GDM1 (cell line): ENCODE measurements around the gene GPATCH2L.
A peak's percentile ranks its signal among the peaks of the same experiment; 100 is the strongest.

Experiments used
- DNase-seq: peaks from one replicate; lab custom pipeline; 2025; lab: John Stamatoyannopoulos, UW

Gene GPATCH2L

DNA sequence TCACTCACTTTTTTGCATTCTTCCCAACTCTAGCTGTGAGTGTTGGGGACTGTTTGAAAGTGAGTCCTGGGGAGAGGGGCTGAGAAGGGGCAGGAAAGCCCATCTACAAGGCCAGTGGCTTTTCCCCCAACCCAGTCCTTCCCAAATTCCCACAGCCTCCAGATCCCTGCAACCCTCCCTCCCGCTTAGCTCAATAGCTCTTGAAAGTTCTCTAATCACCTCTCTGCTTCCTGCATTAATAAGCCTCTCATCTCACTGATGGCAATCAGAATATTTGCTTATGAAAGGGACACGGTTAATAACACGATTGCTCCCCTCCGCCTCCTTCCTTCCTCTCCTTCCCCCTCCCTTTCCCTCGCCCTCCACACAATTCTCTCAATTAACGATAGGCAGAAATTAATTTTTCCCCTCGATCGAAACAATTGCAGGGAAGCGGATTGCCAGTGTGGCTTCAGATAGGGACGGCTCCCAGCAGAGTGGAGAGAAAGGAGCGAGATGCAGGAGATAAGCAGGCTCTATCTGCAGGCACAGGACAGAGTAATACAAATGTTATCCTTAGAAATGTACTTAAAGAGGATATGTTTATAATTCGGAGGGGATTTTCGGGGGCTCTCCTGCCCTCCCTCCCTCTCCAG lies 15.1 kb upstream of the GPATCH2L start:
- DNase-seq: no peak

DNA sequence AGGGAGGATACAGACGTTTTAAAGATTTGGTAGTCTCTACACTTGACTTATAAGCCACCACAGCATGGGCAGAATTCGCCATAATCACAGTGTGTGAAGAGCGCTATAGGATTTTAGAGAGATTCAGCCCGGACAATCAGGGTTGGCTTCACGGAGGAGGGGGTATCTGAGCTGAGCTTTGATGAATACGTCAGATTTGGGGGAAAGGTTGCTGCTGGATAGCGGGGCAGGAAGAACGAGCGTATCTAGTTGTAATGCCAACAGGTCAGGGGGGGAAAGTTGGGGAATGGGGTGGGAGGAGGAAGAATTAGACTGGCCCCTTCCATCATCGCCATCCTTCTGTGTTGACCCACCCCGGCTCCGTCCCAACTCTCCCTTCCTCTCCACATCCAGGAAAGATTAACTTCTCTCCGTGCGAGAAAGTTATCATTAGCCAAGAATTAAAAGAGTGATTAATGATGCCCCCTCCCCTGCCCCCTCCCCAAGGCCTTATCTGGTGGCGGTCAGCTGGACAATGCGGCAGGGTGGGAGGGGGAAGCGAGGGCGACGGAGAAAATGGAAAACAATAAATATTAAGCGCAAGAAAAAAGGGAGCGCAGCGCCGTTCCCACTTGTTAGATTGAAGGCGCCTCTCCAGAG lies 13.5 kb upstream of the GPATCH2L start:
- DNase-seq: no peak

DNA sequence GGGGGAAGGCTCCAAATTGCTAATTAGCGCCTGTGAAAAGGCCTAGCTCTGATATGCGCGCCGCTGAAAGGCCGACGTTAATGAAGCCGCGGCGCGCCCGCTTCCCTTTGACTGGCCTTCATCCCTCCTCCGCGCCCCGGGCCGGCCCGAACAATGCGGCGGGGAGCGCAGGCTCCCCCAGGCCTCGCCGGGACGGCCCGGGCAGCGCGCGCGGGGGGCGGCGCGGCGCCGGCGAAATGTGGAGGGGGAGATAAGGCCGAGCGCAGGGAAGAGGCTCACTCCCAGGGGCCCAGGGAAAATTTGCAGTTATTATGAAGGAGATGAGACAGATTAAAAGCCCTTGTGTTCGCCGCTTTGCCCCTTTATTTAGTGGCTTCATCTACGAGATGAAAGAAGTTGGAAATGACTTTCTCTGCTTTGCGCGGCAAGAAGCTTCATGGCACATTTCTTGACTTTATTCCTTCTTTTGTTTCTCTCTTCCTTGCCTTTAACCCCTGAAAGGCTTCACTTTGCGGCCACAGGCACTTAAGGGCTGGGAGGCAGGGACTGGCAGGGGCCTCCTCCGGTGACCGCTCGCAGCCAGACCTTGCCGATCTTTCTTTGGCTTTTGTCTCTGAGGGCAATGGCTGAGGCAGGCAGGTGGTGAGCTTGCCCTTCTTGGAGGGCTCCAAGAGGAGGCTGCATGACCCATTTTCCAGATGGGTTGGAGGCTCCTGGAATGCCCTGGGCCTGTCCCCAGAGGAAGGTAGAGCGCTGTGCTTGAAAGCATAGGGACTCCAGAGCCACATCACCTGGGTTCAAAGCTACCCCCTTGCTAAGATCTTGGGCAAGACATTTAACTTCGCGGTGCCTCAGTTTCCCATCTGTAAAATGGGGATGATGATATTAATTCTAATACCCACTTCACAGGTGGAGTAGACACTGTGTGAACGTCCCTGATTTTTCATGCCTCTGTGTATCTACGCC lies 12.7 kb upstream of the GPATCH2L start:
- no peak for DNase-seq

DNA sequence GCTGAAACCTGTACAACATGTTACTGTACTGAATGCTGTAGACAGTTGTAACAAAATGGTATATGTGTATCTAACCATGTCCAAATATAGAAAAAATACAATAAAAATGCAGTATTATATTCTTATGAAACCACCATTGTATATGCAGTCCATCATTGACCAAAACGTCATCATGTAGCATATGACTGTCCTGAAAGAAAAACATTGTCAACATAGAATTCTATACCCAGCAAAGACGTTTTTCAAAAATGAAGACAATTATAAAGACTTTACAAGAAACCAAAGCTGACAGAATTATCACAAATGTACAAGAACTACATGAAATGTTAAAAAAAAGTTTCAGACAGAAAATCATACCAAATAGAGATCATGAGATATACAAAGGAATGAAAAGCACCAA lies 8.1 kb upstream of the GPATCH2L start:
- DNase-seq: no peak

DNA sequence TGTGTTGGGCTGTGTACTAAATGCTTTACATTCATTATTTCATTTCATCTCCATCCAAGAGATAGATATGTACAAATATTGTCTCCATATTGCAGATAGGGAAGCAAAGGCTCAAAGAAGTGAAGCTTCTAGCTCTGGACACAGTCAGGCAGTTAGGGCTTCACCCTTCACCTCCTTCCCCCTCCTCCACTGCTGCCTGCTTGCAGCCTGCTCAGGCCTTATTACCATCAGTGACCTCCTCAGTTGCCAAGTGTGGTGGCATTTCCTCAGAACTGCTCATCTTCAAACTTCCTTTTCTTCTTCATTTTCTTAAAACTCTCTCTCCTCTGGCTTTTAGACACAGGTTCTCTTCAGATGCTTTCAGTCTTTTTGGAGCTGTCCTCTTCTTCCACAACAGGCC lies 4.7 kb upstream of the GPATCH2L start:
- DNase-seq: no peak

DNA sequence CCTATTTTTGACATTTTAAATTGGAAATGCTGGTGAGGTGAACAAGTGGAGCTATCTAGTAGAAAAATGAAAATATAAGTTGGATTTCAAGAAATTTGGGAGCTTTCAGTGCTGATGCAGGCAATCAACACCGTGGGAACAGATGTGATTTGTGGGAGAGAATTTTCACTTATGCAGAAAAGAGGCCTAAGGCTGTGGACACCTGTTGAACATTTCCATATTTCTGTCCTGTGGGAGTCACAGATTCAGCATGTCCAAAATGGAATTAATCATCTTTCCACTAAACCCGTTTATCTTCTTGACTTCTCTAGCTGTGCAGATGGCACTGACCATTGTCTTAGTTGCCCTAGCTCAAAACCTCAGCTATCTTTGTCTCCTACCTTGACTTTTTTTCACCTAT lies 2.5 kb upstream of the GPATCH2L start:
- DNase-seq: no peak

DNA sequence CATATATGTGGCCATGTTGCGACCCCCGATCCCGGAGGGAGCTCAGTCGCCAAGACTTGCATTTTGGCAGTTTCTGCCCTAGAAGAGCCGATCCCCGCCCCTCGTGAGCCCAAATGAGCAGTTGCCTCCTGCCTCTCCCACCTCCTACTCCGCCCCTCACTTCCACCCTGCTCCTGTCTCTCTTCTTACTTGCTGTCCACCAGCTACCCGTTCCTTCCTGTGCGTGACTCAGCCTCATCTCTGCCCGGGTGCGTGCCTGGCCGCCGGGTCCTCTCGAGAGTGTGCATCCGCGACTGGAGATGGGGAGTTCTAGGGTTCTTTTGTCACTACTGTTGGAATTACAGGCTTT lies 585 bp downstream of the GPATCH2L start:
- DNase-seq: peak; percentile 83

DNA sequence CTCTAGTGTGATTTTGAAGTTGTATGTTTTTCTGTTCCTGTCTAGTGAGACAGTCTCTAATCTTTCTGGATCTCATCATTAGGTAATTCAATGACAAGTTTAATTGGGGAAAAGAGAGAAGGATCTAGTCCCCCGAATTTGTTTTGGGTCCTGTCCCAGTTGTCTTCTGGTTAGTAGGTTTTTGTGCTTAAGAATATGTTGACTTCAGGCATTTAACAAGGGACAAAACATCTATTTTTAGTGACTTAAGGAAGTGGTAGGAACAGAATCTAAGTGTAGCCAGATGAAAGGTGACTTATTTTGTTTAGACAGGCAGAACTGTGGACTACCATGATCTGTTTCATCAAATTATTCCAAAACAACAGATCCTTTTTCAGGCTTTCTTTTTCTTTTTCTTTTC lies 2.2 kb downstream of the GPATCH2L start:
- DNase-seq: no peak

DNA sequence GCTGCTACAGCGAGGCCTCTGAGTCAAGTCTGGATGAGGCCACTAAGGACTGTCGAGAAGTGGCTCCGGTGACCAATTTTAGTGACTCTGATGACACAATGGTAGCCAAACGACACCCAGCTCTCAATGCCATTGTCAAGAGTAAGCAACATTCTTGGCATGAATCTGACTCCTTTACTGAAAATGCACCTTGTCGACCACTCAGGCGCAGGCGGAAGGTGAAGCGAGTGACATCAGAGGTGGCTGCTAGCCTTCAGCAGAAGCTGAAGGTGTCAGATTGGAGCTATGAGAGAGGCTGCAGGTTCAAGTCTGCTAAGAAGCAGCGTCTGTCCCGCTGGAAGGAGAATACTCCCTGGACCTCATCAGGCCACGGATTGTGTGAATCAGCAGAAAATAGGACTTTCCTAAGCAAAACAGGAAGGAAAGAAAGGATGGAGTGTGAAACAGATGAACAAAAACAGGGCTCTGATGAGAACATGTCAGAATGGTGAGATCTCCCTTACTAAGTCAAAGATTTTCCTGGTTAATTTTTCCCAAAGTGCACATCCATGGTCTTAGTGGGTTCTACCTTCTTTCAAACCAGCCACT lies 2.9 kb downstream of the GPATCH2L start:
- DNase-seq: no peak

DNA sequence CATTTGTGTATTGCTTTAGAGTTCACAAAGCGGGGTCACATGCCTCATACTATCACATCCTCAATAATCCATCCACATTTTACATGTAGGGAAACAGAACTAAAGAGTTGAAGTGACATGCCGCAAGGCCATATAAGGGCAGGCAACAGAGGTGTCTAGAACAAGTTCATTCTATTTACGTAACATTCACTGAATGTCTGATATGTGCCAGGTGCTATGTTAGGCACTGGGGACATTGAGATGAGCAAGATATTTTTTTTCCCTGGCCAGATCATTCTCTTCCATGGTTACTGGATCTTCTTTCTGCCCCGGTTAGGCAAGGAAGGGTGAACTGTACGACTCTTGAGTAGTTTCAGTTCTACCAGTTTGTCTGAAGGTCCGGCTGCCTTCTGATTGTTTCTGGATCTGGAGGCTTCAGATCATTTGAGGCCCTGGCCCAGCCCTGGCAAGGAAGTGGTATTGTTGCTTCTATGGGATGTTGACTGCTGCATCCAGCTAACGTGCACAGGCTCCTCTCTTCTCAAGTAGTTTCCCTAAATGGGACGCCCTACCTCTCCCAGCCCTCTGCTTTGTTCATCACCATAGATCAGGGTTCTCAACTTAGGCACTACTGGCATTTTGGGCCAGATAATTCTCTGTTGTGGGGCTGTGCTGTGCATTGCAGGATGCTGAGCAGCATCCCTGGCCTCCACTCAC lies 12.1 kb downstream of the GPATCH2L start:
- no peak for DNase-seq

DNA sequence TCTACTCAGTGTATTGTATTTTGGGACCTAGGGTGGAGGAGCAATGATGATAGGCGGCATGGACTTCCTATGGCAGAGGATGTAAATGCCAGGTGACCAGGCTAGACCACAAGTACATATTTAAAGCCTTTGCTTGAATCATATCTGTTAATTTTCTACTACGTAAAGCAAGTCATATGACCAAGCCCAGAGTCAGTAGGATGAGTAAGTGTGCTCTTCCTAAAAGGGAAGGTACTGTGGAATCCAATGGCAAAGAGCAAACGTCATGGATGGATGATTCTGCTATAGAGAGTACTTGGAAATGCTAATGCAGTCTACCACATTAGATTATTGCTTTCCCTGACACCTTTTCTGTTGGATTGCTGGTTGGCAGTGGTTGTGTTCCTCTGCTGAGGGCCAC lies 16.8 kb downstream of the GPATCH2L start:
- DNase-seq: no peak

DNA sequence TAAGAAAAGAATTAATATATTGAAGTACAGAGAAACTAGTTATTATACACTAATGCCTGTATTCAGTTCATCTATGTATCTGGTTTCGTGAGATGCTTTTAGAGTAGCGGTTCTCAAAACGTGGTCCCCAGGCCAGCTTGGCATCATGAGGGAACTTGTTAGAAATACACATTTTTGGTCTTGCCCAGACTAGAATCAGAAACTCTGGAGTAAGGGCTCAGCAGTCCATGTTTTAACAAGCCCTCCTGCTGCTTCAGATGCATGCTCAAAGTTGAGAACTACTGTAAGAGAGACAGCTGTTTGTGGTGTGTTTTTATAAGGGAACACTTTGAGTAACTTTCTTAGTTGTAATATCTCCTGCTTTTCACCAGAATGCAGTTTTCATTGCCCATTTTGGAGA lies 18.1 kb downstream of the GPATCH2L start:
- DNase-seq: no peak

DNA sequence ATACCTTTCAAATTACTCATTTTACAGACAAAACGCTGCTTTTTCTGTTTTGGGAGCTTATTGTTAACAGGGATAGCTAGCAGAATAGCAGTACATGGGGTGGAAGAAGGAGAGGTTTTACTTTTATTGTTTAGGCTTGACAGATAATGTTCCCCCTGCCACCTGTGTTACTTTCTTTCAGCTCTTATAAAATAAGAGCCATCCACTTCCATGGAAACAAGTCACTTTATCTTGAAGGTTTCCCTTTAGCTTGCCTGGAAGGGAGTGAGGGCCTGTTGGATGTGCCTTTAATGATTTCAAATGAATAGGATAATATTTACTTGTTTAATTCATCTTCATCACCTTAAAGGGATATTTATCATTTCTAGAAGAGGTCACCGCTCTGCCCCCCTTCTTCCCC lies 23.3 kb downstream of the GPATCH2L start:
- no peak for DNase-seq

DNA sequence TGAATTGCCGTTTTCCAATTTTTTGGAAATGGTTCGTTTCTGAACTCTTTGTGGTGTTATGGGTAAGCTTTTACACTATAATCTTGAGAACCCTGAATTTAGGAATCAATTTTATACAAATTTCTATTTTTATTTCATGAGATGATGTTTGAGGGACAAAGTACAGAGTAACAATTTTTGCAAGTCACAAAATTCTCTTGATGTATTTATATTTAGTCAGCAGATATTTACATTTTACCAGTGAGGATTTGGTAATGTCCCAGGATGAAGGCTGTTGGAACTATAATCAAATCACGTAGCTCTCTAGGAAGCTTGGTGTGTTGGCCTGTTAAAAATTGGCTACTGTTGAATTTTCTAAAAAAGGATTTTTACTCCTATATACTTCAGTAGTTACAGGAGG lies 24.2 kb downstream of the GPATCH2L start:
- no peak for DNase-seq

DNA sequence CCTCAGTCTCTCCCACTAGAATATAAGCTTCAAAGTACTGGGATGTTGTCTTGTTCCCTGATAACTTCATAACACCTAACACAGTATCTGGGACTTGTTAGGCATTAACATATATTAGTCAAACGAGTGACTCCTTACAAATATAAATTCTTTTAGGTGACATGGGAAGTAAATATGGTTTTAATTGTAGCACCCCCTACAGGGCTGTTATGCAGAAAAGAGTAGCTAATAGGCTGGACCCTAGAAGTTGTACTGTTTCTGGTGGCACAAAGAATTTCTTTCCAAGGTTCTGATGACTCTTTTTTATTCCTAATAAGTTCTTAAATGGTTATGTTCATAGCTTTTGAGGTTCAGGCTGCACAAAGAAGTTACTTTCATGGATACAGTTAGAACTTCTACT lies 29.8 kb downstream of the GPATCH2L start:
- DNase-seq: peak; percentile 1

DNA sequence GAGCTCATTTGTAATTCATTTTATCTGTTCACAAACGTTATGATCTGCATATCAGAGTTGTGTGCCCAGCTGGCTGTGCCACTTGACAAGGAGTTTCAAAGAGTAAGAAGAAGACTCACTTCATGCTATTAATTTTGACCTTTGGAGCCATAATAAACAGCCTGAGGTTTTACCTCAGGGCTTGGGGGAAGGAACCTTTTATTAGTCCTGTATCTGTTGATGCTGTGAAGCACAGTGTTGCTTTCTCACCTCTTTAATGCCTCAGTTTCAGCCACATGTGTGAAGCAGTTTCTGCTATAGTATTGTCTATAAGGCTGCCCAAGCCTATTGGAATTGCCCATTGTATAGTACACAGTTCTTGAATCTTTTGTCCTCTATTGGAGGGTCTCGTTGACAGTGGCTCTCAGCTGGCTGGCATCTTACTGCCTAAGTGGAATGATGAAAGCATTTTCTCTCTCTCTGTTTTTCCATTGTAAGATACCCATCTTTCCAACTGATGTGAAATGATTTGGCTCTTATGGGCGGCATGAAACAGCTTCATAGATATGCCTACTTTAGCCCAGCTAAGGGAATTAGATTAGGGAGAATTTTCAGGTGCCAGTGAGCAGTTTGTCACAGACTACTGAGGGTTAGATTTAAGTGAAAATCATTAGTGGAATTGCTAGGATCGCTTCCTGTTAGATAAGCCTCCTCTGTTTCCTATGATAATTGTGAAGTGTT lies 34.7 kb downstream of the GPATCH2L start:
- DNase-seq: no peak

DNA sequence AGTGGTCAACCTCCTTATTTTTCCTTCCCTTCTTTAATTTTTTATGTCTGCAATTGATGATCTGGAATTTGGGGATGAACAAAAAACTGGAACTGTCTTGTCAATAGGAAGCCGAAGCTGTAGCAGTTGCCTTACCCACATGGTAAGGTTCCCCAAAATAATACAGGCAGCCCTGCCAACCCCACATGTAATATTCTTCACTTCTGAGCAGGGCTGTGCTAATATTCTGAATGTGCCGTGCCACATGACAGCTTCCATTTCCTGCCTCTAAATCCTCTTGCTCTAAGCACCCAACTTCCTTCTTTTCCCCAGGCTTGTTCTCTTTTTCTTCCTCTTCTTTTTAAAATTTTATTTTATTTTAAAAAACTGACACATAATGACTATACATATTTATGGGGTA lies 39.6 kb downstream of the GPATCH2L start:
- DNase-seq: peak; percentile 49

DNA sequence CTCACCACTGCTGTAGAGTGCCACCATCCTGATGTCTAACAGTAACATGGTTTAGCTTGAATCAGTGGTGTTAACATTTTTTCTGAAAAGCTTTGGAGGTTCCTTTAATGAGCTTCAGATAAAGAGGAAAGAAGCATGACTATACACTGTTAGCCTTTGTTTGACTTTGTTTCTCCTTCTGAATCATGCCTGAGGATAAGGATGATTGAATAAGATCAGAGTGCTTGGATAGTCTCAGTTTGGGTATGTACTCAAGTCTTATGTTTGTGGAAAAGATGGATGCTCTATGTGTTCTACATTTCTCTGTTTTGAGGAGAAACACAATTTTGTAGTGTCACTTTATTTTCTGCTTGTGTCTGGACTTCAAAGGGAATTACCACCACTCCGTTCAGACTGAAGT lies 42.0 kb downstream of the GPATCH2L start:
- no peak for DNase-seq

DNA sequence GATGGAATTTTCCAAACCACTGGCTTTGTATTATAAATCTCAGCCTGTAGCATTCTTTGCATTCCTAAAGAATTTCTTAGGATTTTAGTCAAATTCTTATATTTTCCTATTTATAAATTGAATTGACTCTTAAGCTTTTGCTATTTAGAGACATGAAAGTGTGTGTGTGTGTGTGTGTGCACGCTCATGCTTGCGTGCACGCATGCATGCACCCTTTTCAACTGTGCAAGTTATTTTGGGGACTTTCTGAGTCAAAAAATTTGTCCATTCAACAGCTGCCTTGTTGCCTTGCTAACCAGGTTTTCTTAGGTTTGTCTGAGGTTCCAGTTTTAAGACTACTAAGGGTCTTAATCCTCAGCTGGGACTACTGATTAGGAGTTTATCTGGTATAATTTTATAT lies 42.6 kb downstream of the GPATCH2L start:
- DNase-seq: no peak

DNA sequence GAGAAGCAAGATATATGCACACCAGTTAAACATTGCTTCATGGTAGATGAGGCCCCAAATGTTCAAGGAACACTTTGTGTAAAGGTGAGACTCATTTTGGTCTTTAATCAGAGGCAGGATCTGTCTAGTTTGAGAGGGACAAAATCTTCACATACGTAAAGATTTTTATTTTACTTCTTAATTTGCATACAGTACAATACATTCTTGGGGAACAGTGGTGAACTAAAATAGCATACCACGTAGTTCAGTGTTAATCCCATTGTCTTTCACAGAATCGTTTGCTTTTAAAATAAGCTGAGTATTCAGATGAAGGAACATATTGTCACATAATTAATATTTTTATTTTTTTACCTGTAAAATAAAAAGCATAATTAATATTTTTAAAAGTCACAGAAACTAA lies 43.3 kb downstream of the GPATCH2L start:
- no peak for DNase-seq

DNA sequence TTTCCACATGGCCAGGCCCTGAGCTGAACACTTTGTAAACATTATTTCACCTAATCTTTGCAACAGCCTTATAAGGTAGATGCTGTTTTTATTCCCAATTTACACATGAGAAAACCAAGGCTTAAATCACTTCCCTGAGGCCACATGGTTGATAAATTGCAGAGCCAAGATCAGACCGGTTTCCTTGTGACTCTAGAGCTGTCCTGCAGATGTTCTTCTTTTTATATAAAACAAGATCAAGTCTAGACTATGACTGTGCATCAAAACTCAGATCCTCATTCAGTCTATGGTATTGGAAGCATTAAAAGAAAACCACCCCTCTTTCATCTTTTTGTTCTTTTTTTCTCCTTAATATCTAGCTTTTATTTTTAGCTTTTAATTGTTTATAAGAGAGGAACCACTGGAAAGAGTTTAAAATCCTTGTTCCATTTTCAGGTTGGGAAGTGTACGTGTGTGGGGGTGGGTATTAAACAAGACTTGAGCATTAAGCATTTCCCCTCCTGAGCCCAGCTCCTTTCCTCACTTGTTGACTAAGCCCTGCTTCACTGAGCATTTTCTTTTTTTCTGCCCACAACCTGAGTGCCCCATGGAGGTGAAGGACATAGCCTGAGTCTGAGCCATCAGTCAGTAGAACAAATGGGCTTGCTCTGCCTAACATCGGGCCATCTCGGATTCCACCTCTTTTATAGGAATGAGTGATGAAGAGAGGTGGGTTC lies 45.4 kb downstream of the GPATCH2L start:
- no peak for DNase-seq
